Subcutaneous adipose tissue (tissue), 4 donors: ENCODE data around the gene SLC45A1. TPM values are rescaled to one million over a fixed set of nuclear protein-coding genes. Genes with fewer than 3 reads are reported as not detected.

Source experiments
- total RNA-seq, 4 donors: library from RNA; depleted of rRNA; stranded (reverse); fragments of >200 nt; gene quantifications; one replicate each; pipeline ENCODE4 v1.1.0, GENCODE V29; 2016
- TF ChIP-seq, protein P1 (sequence below): fragments of 450-650 bp; IDR thresholded peaks from one replicate; pipeline ENCODE4 v1.5.1; 2016; ENCODE audit warnings: low read depth, mild to moderate bottlenecking, control low read depth, antibody characterized with exemption, moderate library complexity

SLC45A1 gene
- total RNA-seq, 4 donors from 2014 or later: 0.65 to 3.2 (median 1.3) TPM

DNA sequence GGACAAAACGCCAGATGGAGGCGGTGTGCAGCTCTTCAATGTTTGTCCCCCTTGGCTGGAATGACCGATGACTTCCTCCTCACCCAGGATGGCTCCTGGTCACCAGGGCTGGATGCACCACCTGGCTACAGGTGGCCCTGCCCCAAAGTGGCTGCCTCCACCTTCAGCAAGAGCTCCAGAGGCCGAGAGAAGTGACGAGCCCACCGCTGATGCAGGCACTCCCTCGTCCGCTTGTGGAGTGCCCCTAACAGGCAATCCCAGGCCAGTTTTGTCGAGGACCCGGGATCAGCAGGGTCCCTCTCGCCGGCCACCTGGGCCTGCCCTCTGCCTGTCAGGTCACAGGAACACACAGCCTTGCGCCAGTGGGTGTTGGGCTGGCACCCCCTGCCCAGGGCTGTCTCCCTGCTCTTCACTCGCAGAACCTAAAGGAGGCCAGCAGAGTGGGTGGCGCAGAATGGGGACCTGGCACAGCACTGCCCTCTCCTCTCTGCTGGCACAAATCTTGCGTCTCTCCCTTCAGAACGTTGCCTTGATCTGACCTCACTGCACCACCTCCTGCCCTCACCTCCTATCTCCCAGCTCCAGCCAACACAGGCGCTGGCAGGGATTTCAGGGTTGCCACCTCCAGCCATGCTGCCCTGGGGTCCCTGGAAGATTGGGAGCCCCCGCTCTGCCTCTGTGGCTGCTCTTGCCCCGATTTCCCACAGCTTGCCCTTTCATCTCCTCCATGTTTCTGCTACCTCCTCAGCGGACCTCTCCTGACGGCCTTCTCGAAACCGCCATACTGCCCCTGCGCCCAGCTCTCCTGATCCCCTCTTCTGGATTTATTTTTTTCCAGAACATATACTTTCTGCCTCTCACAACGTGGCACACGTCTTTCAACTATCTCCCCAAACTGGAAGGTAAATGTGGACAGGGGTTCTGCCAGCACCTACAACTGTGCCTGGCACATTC lies 38.6 kb downstream of the SLC45A1 start:
- TF ChIP-seq, protein P1, sequence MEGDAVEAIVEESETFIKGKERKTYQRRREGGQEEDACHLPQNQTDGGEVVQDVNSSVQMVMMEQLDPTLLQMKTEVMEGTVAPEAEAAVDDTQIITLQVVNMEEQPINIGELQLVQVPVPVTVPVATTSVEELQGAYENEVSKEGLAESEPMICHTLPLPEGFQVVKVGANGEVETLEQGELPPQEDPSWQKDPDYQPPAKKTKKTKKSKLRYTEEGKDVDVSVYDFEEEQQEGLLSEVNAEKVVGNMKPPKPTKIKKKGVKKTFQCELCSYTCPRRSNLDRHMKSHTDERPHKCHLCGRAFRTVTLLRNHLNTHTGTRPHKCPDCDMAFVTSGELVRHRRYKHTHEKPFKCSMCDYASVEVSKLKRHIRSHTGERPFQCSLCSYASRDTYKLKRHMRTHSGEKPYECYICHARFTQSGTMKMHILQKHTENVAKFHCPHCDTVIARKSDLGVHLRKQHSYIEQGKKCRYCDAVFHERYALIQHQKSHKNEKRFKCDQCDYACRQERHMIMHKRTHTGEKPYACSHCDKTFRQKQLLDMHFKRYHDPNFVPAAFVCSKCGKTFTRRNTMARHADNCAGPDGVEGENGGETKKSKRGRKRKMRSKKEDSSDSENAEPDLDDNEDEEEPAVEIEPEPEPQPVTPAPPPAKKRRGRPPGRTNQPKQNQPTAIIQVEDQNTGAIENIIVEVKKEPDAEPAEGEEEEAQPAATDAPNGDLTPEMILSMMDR: no peak

DNA sequence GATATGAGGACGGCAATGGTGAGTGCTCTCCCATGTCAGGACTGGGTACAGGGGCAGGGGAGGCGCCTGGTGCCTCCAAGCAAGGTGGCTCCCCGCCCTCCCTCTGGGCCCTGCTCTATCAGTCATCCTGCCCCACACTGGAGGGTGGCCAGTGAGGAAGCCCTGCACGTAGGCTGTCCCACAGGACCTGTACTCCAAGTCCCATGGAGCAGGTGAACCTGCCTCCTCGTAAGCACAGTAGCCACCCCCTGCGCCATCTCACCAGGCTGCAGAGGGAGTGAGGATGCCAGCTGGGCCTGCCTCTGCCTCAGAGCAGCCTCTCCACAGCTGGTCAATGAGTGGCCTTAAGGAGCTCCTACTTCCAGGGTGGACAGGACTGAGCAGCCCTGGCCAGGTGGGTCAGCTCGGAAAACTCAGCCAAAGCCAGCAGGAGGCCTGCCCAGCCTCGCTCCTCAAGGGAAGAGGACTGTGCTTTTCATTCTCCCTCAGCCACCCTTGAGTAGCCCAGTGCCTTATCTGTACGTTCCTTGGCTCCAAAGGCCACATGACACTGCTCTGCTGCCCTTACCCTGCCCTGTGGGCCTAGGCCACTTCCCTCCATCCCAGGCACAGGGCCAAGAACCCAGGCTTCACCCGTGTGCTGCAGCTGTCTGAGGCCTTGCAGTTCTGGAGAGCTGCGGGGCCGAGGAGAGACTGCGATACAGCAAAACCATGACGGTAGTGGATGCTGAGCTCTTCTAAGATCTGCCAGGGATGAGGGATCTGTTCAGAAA lies 39.6 kb downstream of the SLC45A1 start:
- TF ChIP-seq, protein P1: no peak

- TF ChIP-seq, protein P1: no peak
These were observed 40.5 kb downstream of the SLC45A1 start for GRCh38 chr1:8358241-8358896.

DNA sequence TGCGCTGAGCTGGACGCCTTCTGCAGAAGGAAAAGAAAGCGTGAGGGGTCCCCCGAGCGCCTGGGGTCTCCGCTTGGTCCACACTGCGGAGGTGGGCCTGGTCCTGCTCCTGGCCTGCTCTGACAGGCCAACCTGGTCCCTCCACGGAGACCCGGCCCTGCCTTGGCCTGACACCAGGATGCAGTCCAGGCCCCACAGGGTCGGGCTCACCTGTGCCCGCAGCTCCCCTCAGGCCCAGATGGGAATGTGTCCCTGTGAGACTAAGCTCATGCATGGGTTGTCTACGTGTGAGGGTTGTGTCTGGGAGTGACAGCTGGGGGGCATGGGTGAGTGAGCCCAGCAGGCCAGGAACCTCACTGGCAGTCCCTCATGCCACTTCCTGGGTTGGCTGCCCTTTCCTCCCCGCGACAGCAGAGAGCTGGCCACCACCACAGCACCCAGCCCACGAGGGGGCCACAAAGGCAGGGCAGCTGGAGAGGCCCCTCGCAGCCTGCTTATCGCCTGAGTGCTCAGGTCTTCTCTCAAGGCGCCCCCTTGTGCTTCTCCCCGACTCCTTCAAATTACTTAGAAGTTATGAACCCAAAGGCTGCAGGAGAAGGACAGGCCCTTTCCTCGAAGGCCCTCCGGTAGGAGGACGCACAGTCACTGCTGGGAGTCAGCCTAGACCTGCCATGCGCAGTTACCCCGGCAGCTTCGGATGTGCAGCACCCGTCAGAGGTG lies 41.1 kb downstream of the SLC45A1 start:
- TF ChIP-seq, protein P1: no peak

DNA sequence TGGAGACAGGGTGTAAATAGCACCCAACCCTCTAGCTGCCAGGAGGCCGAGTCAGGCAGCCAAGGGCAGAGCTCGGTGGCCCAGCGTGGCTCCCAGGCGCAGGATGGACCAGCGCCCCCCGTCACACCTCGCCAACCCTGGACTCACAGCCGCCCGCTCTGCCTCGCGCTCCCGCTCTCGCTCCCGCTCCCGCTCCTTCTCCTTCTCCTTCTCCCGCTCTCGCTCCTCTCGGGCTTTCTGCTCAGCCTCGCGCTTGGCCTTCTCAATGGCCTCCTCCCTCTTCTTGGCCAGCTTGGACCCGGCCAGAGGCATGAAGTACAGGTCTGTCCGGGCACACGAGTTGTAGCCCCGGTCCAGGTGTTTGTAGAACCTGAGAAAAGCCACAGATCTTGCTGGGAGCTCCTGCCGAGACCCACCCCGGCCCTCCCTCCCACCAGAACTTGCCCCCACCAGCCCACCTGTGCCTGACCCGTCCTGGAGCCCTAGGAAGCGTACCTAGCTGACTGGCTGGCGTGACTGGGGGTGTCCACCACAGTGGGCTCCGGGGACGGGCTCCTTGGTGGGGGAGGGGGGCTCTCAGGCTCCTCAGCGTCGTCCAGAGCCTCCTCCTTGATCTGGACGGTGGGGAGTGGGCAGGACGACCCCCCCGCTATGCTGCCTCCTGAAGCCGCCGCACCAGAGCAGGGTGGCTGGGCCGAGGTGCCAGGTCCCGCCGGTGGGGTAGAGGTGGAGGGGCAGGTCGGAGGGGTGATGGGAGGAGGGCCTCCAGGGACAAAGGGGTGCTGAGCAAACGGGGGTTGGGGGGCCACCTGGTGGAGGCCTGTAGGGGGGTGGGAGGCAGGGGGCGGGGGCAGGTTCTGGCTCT lies 41.9 kb downstream of the SLC45A1 start:
- TF ChIP-seq, protein P1: no peak

- TF ChIP-seq, protein P1: no peak
These were observed 42.7 kb downstream of the SLC45A1 start for GRCh38 chr1:8360493-8361197.
